Subcutaneous adipose tissue (tissue), 4 donors: ENCODE data around the gene ETS1. TPM values are rescaled to one million over a fixed set of nuclear protein-coding genes. Genes with fewer than 3 reads are reported as not detected.

Experiments used
- total RNA-seq, 4 donors: library from RNA; depleted of rRNA; stranded (reverse); fragments of >200 nt; gene quantifications; one replicate each; pipeline ENCODE4 v1.1.0, GENCODE V29; 2016
- TF ChIP-seq, protein P1 (sequence below): fragments of 450-650 bp; IDR thresholded peaks from one replicate; pipeline ENCODE4 v1.5.1; 2016; ENCODE audit warnings: low read depth, mild to moderate bottlenecking, control low read depth, antibody characterized with exemption, moderate library complexity

The ETS1 gene
- total RNA-seq, 4 donors from 2014 or later = 57.6 to 149 (median 96.7) TPM

DNA sequence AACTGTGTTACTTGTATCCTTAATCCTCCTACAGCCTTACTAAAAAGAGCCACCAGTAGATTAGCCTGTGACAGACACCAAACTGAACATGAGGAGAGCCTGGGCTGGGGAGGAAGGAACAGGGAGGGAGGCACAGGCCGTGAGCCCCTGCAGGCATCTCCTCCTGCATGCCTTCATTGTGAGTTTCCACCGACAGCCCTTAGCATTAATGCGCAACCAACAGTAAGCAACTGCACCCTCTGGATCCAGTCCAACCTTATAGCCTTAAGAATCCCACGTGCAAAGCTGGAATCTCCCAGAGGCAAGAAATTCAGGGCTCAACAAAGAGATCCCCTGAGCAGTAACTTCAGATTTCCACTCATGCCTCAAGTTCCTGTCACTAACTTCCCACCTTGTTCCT lies 84.6 kb downstream of the ETS1 start:
- TF ChIP-seq, protein P1, sequence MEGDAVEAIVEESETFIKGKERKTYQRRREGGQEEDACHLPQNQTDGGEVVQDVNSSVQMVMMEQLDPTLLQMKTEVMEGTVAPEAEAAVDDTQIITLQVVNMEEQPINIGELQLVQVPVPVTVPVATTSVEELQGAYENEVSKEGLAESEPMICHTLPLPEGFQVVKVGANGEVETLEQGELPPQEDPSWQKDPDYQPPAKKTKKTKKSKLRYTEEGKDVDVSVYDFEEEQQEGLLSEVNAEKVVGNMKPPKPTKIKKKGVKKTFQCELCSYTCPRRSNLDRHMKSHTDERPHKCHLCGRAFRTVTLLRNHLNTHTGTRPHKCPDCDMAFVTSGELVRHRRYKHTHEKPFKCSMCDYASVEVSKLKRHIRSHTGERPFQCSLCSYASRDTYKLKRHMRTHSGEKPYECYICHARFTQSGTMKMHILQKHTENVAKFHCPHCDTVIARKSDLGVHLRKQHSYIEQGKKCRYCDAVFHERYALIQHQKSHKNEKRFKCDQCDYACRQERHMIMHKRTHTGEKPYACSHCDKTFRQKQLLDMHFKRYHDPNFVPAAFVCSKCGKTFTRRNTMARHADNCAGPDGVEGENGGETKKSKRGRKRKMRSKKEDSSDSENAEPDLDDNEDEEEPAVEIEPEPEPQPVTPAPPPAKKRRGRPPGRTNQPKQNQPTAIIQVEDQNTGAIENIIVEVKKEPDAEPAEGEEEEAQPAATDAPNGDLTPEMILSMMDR = no peak

DNA sequence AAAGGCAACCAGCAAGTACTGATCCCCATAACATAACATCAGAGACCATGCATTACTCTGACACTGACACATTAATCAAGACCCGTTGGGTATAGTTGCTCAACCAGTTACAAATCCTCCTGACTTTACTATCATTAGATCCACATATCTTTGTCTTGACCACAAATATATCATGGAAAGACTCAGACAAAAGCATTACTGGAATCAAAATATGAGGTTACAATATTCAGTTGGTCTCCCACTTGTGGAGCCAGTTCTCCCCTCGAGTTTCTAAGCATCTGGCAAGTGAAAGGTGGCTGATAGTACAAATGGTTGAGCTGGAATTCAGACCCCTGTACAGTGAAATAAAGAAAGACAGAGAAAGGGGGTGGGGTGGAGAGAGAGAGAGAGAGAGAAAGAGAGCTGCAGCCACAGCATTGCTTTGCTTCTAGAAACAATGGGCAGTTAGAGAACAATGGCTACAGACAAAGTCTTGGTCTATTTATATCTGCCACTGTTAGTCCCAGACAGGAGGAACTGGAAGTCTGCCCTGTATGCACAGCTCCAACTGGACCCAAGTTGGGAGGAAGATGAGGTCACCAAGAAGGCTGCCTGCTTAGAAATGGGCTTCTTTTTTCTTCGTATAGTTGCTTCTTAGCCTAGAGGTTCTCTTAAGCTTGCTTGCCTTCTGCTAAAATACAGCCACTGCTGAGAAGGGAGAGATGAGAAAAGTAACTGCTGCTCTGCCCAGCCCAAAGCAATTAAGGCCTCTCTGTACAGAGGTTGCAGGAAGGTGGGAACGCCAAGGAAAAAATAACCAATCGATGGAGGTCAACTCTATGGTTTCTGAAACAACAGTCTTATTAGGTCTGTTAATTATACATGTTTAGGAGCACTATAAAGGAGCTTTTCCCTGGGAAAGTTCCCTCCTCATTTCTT lies 85.5 kb downstream of the ETS1 start:
- TF ChIP-seq, protein P1 = no peak

DNA sequence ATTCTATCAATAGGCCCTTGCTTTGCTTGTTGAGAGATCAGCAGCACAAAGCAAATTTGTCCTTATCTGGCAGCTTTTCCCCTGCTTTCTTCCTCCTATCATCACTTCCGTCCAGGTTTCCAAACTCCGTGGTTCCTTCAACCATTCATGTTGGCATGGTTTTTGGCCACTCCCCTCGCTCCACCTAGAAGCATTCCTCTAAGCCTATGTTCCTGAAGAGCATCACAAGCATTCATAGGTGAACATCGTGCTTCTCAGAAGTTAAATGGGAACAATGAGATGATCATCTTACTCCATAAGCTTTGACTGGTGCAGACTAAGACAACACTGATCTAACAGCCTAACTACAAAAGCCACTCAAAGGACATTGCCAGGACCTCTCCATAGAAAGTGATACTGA lies 86.3 kb downstream of the ETS1 start:
- TF ChIP-seq, protein P1 = no peak

DNA sequence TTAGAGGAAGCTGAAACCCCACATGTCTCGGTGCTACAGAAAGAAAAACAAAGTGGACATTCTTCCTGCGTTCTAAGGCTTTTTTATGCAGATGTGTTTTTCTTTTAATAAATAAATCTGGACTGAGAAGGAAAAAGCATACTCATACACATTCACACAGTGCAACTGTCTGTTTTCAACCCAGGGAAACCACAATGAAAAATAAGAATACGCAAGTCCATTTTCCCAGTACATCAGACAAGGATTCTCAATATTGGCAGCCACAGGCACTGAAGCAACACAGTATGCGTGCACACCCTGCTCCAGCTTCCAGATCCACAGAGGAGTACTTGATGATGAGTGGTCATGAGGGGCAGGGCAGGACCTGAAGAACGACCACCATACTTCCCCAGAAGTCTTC lies 86.9 kb downstream of the ETS1 start:
- TF ChIP-seq, protein P1 = no peak

DNA sequence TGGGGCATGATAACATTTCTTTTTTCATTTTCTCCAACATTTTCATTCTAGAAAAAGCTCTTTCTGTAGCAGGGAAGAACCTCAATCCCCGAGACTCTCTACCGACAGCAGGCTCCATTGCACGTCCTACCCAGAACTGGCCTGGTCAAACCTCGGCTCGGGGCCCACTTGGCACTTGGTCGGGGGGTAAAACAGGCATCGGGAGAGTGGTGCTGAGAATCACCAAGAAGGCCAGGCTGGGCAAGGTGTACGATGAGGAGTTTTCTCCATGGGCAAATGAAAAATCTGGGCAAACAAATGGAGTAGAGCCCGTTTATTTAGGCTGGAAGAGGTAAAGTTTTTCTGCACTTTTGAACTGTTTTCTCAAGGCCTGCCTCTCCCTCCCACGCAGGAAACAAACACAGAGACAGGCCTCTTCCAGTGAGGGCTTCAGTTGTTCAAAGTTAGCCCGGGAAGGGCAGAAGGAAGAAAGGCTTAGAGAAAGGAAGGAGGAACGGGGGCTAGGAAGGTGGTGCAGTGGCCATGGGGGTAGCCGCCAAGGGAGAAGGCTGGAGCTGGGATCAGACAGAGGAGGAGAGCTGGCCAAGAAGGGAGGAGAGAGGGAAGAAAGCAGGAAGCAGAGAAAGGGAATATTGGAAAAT lies 87.6 kb downstream of the ETS1 start:
- TF ChIP-seq, protein P1 = no peak

DNA sequence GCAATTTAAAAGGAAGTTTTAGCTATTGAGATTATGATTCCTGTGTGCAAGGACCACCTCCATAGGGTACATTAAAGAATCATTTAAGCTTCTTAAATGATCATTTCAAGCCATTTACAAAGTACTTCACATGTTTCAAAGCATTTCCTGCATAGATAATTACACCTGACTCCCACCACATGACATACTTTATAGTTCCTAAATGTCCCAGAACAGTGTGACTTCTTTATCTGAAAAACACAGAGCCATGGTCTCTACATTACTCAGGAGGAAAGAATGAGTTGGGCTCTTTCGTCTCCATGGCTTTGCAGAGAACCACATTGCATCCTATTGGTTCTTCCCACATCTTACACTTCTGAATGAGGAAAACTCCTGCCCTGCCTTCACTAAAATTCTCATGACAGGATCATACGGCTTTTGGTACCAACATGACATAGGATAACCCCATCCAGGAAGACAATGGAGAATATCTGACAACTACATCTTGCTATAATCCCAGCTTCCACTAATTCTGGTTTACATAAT lies 88.6 kb downstream of the ETS1 start:
- TF ChIP-seq, protein P1 = no peak

DNA sequence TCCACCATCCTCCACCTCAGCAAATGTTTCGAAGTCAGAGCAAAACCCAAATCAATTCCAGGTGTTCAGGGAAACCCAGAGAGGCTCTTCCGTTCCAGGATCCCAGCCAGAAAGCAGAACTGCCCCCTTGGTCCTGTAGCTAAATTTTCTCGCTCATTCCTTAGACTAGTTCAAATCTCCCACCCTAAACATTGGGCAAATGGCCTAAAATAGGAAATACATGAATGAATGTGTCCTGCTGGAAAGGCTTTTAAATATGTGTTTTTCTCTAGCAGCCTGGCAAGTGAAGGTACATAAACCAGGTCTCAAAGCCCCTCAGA lies 89.6 kb downstream of the ETS1 start:
- TF ChIP-seq, protein P1 = no peak
